A549 (cell line): Measurements from ENCODE around the gene DYNLT4.

Experiments used
- CEBPB ChIP-seq, 2 experiments: fragments of >200 bp in 1 of 2; sonication (Bioruptor Twin) in 1 of 2; formaldehyde crosslinking in 1 of 2; IDR thresholded peaks; 2 replicates each; pipeline ENCODE4 v1.6.1; 2012 to 2016
- CHD2 ChIP-seq: fragments of 150-350 bp; IDR thresholded peaks from 2 replicates; pipeline ENCODE4 v1.6.1; 2014; ENCODE audit warnings: low read length; ENCODE audit not compliant: partially characterized antibody
- CTCF ChIP-seq: fragments of >200 bp; sonication (Bioruptor Twin); formaldehyde crosslinking; IDR thresholded peaks from 3 replicates; pipeline ENCODE4 v1.5.1; 2016
- MAFK ChIP-seq: fragments of 450-650 bp; IDR thresholded peaks from 2 replicates; pipeline ENCODE4 v1.6.1; 2014; ENCODE audit not compliant: partially characterized antibody
- PBX3 ChIP-seq: IDR thresholded peaks from 2 replicates; pipeline ENCODE4 v1.6.1; 2012
- POLR2AphosphoS2 ChIP-seq: conservative IDR thresholded peaks from 2 replicates; pipeline ENCODE4 v1.6.1; 2012; ENCODE audit warnings: low read length, improper control_type of control experiment, inconsistent platforms
- REST ChIP-seq: fragments of 200-600 bp; sonication (generic); IDR thresholded peaks from 2 replicates; pipeline ENCODE4 v1.6.1; 2016; ENCODE audit warnings: antibody characterized with exemption, mild to moderate bottlenecking, moderate library complexity
- SREBF2 ChIP-seq: fragments of 450-650 bp; IDR thresholded peaks from 2 replicates; pipeline ENCODE4 v1.6.1; 2014; ENCODE audit warnings: mild to moderate bottlenecking, moderate library complexity
- ZSCAN20 ChIP-seq: fragments of 250-450 bp; sonication (Bioruptor Pico); IDR thresholded peaks from 2 replicates; pipeline ENCODE4 v1.8.0; 2022; ENCODE audit warnings: mild to moderate bottlenecking, moderate library complexity

- TF ChIP-seq SREBF2 = no peak
- TF ChIP-seq MAFK = no peak
- TF ChIP-seq CTCF = no peak
- TF ChIP-seq PBX3 = no peak
- no peak for TF ChIP-seq CHD2
- TF ChIP-seq CEBPB (IDR thresholded peaks at IDR 0.05) = no peak
- TF ChIP-seq ZSCAN20 (CRISPR knock-in tag) = no peak
- TF ChIP-seq REST = no peak
- no peak for TF ChIP-seq POLR2AphosphoS2
Measured at GRCh38 chr1:44759077-44759476, 48.1 kb downstream of the DYNLT4 start.
